NOMO-1 (cell line): Measurements from ENCODE around the gene ADGRA1.
"Not testable (repeated sequence)": the region's sequence is repeated elsewhere in the genome, so short reads cannot be mapped to it uniquely, and the experiment has no call there.

Source experiments
- DNase-seq, 2 experiments: peaks; one replicate each; lab custom pipeline; 2025; ENCODE audit not compliant: unreplicated experiment in 2 of 2; lab: John Stamatoyannopoulos, UW

The ADGRA1 gene

GRCh38 chr10:133141144-133141957 is 53.6 kb downstream of the ADGRA1 start:
- DNase-seq = no peak

- no peak for DNase-seq
These were observed 54.2 kb downstream of the ADGRA1 start for GRCh38 chr10:133141958-133142340.

GRCh38 chr10:133142523-133143199 is 54.9 kb downstream of the ADGRA1 start:
- no peak for DNase-seq

DNA sequence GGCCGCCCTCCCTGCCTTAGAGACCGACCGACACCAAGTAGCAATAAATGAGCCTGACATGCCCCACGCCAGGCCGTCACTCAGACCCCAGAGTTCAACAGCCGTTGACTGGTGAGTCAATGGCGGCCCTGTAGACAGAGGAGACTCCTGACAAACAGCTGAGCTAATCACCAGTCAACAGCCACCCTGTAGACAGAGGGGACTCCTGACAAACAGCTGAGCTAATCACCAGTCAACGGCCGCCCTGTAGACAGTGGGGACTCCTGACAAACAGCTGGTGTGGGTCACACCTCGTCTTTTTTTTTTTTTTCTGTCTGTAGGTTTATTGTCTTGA is 55.4 kb downstream of the ADGRA1 start:
- no peak for DNase-seq

DNA sequence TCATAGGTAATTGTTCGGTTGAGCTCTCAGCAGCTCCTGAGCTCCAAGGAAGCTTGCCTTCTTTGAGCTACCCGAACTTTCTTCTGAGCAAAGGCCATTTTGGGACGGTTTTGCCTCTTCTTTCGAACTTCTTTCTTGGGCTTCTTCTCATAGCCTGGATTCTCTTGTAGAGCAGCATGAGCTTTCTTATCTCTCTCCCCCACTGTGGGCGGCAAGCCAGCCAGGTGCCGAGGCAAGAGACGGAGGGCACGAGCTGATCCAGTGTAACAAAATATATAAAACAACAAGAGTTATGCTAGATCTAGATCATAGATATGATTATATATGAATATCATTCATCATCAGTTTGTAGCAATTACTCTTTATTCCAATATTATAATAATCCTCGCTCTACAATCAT is 55.8 kb downstream of the ADGRA1 start:
- no peak for DNase-seq

DNA sequence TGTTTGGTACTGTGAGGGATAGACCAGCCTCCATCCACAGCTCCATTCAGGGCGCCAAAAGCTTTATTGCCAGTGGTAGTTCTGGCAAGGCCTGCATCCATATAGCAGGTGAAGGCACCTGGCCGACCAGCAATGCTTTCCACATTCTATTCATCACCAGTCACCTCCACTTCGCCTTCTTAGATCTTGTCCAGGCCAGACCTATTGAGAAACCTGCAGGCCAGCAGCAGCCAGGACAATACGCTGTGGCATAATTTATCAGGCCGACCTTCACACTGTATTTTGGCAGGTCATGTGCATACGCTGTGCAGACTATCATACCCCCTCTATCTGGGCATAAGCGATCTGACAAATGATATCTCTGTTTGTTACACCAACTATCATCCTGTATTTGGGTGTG is 57.0 kb downstream of the ADGRA1 start:
- DNase-seq = no peak

DNA sequence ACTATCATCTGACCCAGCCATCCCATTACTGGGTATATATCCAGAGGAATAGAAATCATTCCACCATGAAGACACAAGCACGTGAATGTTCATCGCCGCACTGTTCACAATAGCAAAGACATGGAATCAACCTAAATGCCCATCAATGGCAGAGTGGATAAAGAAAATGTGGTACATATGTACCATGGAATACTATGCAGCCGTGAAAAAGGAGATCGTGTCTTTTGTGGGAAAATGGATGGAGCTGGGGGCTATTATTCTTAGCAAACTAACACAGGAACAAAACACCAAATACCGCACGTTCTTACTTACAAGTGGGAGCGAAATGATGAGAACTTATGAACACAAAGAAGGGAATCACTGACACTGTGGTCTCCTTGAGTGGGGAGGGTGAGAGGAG is 62.5 kb downstream of the ADGRA1 start:
- no peak for DNase-seq

DNA sequence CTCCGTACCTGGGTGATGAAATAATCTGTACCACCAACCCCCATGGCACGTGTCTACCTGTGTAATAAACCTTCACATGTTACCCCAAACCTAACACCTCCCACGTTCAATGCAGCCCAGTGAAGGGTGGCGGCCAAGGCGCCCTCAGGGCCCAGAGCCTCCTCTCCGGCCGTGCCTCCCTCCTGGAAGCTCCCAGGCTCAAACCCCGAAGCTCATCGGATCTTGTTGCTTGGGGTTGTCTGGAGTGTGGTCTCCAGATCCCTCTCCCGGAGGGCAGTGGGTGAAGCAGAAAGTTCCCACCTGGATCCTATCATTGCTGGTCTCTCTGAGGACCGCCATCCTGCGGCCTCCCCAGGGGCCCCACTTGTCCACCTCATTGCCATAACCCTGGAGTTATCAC is 62.9 kb downstream of the ADGRA1 start:
- DNase-seq = no peak

- not testable (repeated sequence) for DNase-seq
These were observed 63.3 kb downstream of the ADGRA1 start for GRCh38 chr10:133151071-133151470.

DNA sequence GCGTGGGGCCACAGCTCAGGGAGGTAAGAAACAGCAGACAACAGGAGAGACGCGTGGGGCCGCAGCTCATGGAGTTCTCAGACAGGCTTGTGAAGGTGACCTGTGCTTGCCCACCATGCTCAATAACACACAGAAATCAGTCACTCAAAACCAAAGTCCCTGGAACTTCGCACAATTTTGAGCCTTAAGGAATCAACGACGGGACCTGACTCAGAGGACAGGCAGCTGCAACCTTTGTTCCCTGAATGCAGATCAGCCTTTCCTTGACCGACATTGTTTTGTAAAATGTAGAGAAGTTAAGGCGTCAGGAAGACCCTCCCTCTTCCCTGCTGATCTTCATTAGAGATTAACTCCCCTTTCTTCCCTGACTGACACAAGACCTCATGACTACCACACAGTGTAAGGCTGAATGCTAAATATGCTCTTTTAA is 63.8 kb downstream of the ADGRA1 start:
- DNase-seq = no peak

- DNase-seq = no peak
These were observed 66.7 kb downstream of the ADGRA1 start for GRCh38 chr10:133154411-133154810.

GRCh38 chr10:133154996-133155778 is 67.5 kb downstream of the ADGRA1 start:
- DNase-seq = no peak

DNA sequence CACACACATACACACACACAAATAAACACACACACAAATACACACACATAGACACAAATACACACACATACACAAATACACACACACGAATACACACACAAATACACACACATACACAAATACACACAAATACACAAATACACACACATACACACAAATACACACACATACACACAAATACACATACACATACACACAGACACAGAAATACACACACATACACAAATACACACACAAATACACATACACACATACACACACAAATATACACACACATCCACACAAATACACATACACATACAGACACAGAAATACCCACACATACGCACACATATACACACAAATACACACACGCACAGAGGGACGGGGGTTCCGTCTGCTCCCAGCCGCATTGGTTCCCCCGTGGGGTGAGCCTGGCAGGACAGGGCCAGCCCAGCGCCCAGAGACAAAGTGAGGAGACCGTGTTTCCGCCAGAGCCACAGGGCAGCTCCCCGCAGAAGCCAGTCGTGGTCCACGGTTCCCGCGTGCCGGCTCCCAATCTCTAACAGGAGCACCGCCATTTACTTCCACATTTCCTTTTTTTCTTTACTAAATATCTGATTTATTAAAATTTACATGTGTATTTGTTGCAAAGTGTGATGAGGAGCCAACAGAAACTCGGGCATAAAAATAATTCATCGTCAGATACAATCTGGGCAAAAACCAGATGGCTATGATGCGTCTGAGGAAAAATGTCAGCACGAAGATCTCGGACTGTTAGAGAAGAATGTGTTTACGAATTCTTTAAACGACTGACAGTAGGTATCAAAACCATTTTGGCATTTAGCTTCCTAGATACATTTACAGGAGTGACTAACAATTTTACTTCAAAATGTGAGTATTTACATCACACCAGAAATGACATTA is 69.2 kb downstream of the ADGRA1 start:
- no peak for DNase-seq

- no peak for DNase-seq
These were observed 70.1 kb downstream of the ADGRA1 start for GRCh38 chr10:133157662-133158436.

- DNase-seq = no peak
These were observed 70.7 kb downstream of the ADGRA1 start for GRCh38 chr10:133158437-133158755.

DNA sequence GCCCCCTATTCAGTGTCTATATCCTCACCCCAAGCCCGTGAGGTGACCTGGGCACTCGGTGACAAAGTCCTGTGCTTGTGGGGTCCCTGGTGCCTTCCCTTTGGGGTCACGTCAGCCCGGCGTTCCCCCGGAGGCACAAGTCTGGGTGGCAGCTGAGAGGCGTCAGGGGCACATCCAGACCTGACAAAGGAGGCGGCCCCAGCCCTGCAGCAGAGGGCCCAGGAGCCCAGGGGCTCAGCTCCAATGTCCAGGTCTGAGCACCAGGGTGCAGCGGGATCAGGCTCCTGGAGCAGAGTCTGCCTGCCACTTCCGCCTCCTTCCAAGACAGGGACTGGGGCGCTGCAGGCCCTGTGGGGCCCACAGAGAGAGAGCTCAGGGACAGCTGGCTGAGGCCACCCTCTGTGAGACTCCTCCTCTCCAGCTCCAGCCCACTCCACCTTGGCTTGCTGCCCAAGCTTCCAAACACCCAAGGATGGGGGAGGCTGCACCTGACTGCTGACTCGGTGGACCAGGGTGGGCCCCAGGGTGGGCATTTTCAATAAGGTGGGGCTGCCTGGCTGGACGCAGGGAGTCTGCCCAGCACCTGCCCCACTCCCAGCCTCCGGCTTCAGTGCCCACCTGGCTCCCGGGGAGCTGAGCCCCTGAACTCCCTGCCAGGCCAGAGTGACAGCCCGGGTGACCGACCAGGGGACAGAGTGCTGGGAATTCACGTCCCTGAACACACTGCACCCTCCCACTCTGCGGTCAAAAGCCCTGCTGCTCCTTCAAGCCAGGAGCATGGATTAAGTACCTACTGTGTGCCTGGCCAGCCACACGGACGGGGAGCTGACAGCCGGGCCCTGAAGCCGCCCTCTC is 71.3 kb downstream of the ADGRA1 start:
- DNase-seq = no peak

GRCh38 chr10:133159611-133159949 is 71.9 kb downstream of the ADGRA1 start:
- DNase-seq = no peak

DNA sequence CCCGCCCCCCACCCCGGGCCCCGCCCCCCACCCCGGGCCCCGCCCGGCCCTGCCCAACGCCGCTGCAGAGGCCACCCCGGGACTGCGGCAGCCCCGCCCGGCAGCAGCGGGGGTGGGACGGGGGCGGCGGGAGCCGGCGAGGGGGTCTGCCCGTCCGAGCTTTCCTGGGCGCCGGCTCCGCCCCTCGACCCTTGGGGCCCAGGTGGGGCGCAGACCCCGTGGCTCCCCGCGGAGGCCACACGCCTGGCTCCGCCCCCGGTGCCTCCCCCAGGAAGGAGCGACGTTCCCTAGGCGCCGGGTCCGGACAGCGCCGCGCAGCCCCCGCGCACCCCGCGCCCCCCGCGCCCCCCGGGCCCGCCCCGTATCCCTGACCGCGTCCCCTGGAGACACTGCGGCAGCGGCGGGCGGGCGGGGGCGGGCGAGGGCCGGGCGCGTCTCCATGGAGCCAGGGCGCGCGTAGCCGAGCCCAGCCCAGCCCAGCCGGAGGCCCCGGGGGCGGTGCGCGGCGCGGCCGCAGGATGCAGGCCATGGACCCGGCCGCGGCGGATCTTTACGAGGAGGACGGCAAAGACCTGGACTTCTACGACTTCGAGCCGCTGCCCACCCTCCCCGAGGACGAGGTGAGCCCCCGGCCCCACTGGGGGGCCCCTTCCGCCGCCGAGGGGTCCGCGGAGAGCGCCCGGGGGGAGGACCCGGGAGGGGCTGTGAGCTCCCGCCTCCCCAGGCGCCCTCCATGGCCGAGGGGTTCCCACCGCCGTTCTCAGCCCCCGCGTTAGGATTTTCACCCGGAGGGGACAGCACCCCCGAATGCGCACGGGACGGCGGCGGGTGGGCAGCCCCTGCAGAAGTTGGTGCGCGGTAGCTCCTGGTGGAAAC is 72.5 kb downstream of the ADGRA1 start, which contains the start of gene KNDC1:
Gene KNDC1, plus strand, starts transcription at position 270 of the 876 bp plus-strand sequence. Its CDS starts 249 bp downstream, at position 519.
- no peak for DNase-seq
